Body of pancreas (tissue), 4 donors: Measurements from ENCODE around the gene PRSS8.

ENCODE experiments used
- POLR2A ChIP-seq, 3 donors: fragments of 450-650 bp; IDR thresholded peaks; one replicate each; pipeline ENCODE4 v1.6.1; 2016; ENCODE audit warnings: antibody characterized with exemption in 3 of 3, mild to moderate bottlenecking in 2 of 3
- TF ChIP-seq, protein P1 (sequence below), 7 experiments: fragments of 450-650 bp in 4 of 7; fragments of 200-600 bp in 3 of 7; sonication (generic) in 3 of 7; IDR thresholded peaks; one replicate each; pipeline ENCODE4 v1.5.1; 2016 to 2019; ENCODE audit warnings: antibody characterized with exemption in 7 of 7

DNA sequence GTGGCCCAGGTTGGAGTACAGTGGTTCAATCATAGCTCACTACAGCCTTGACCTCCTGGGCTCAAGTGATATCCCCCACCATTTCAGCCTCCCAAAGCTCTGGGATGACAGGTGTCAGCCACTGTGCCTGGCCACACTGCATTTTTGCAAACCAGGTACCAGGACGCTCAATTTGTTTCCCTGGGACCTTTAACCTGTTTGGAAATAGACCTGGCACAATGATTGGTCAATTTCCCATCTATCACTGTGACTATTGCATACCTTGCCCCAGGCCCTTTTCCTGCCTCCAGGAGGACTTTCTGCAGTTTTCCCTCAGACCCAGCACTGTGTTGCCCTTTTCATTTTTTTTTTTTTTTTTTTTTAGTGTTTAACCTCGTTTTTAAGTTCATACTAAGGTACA, 33.3 kb upstream of the PRSS8 start:
- TF ChIP-seq, protein P1, sequence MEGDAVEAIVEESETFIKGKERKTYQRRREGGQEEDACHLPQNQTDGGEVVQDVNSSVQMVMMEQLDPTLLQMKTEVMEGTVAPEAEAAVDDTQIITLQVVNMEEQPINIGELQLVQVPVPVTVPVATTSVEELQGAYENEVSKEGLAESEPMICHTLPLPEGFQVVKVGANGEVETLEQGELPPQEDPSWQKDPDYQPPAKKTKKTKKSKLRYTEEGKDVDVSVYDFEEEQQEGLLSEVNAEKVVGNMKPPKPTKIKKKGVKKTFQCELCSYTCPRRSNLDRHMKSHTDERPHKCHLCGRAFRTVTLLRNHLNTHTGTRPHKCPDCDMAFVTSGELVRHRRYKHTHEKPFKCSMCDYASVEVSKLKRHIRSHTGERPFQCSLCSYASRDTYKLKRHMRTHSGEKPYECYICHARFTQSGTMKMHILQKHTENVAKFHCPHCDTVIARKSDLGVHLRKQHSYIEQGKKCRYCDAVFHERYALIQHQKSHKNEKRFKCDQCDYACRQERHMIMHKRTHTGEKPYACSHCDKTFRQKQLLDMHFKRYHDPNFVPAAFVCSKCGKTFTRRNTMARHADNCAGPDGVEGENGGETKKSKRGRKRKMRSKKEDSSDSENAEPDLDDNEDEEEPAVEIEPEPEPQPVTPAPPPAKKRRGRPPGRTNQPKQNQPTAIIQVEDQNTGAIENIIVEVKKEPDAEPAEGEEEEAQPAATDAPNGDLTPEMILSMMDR (IDR thresholded peaks at IDR 0.05): no peak
- no peak for TF ChIP-seq POLR2A (IDR thresholded peaks at IDR 0.05)
